HG03378 (cell line): ENCODE measurements around the gene CSNK2A2.

Experiments
- ATAC-seq: cut with Tn5 transposase; IDR thresholded peaks from one replicate; pipeline ENCODE4 v1.9.1; 2021; ENCODE audit warnings: mild to moderate bottlenecking, moderate library complexity; ENCODE audit not compliant: unreplicated experiment

Gene CSNK2A2

GRCh38 chr16:58152246-58152868, 45.5 kb downstream of the CSNK2A2 start:
- ATAC-seq, result no peak

- no peak for ATAC-seq
These were observed 49.4 kb downstream of the CSNK2A2 start for GRCh38 chr16:58148526-58148925.

GRCh38 chr16:58148099-58148498, 49.8 kb downstream of the CSNK2A2 start:
- ATAC-seq, result no peak

- no peak for ATAC-seq
These were observed 59.1 kb downstream of the CSNK2A2 start for GRCh38 chr16:58138852-58139251.

- ATAC-seq, result no peak
These were observed 60.3 kb downstream of the CSNK2A2 start for GRCh38 chr16:58137581-58137980.

GRCh38 chr16:58129097-58129936, 68.6 kb downstream of the CSNK2A2 start, which contains the start of gene CFAP20:
CFAP20 (minus strand) TSS chr16:58129381; CDS start chr16:58129115, 266 bp downstream.
- peak; percentile 84 for ATAC-seq

GRCh38 chr16:58128711-58129096, 69.2 kb downstream of the CSNK2A2 start:
- ATAC-seq, result no peak

- ATAC-seq, result no peak
These were observed 69.7 kb downstream of the CSNK2A2 start for GRCh38 chr16:58128181-58128631.

GRCh38 chr16:58127634-58128033, 70.3 kb downstream of the CSNK2A2 start:
- no peak for ATAC-seq

- ATAC-seq, result no peak
These were observed 70.8 kb downstream of the CSNK2A2 start for GRCh38 chr16:58127033-58127556.

GRCh38 chr16:58126451-58126961, 71.4 kb downstream of the CSNK2A2 start:
- no peak for ATAC-seq

GRCh38 chr16:58125781-58126335, 72.0 kb downstream of the CSNK2A2 start:
- ATAC-seq, result no peak

- ATAC-seq, result no peak
These were observed 72.9 kb downstream of the CSNK2A2 start for GRCh38 chr16:58125041-58125440.

GRCh38 chr16:58124601-58124915, 73.3 kb downstream of the CSNK2A2 start:
- no peak for ATAC-seq

- ATAC-seq, result no peak
These were observed 73.9 kb downstream of the CSNK2A2 start for GRCh38 chr16:58123896-58124600.

GRCh38 chr16:58121132-58121531, 76.8 kb downstream of the CSNK2A2 start:
- ATAC-seq, result no peak

GRCh38 chr16:58120234-58120633, 77.7 kb downstream of the CSNK2A2 start:
- no peak for ATAC-seq

- ATAC-seq, result no peak
These were observed 78.4 kb downstream of the CSNK2A2 start for GRCh38 chr16:58119509-58119845.

- ATAC-seq, result no peak
These were observed 79.0 kb downstream of the CSNK2A2 start for GRCh38 chr16:58118801-58119508.

GRCh38 chr16:58116529-58116928, 81.4 kb downstream of the CSNK2A2 start:
- ATAC-seq, result no peak
